Endothelial cell of umbilical vein (primary cell): ENCODE measurements around the gene INPP4B. TPM values are rescaled to one million over a fixed set of nuclear protein-coding genes. Genes with fewer than 3 reads are reported as not detected.

Experiments used
- BruUV-seq: library from RNA; stranded (reverse); fragments of 400-500 nt; replicated peaks from 2 replicates; lab custom pipeline; 2021; lab: Mats Ljungman, UMichigan
- CTCF ChIA-PET: fragments of 300-600, 350-600 bp; sonication (Branson Sonifier 250); formaldehyde crosslinking; loops from one replicate; lab custom pipeline; 2021; ENCODE audit warnings: antibody characterized with exemption, inconsistent platforms; lab: Charles Lee
- POLR2A ChIA-PET: fragments of 300-600, 350-600 bp; sonication (Branson Sonifier 250); formaldehyde crosslinking; loops from one replicate; lab custom pipeline; 2021; ENCODE audit warnings: antibody characterized with exemption, inconsistent platforms; lab: Charles Lee
- DNase-seq: peaks from one replicate; pipeline ENCODE4 v3.0.0-alpha.2; 2011; ENCODE audit warnings: low read depth, low spot score
- FAIRE-seq: peaks from 2 replicates; lab custom pipeline; 2011; peaks lifted over from hg19 to GRCh38; lab: Jason Lieb, UNC
- H2AFZ ChIP-seq: 2 replicates; pipeline ENCODE4 v1.6.0; 2012; ENCODE audit warnings: low read depth, low read length, control low read depth, inconsistent platforms
- H3K27ac ChIP-seq: 2 replicates; pipeline ENCODE4 v1.5.1; 2011; ENCODE audit warnings: low read depth, mild to moderate bottlenecking, control low read depth, low read length, moderate library complexity; ENCODE audit not compliant: insufficient read depth
- H3K27me3 ChIP-seq, 2 experiments: 2 replicates each; pipeline versions ENCODE4 v1.6.0 to v1.6.1; 2011; ENCODE audit warnings: low read length in 2 of 2, mixed read lengths in 1 of 2; ENCODE audit not compliant: control insufficient read depth in 2 of 2, insufficient read depth in 2 of 2
- H3K36me3 ChIP-seq, 2 experiments: 2 replicates in 1 of 2; 3 replicates in 1 of 2; pipeline ENCODE4 v1.5.1; 2011; ENCODE audit warnings: low read length in 2 of 2, mild to moderate bottlenecking in 1 of 2, moderate library complexity in 1 of 2; ENCODE audit not compliant: control insufficient read depth in 2 of 2, insufficient read depth in 2 of 2; ENCODE audit errors: extremely low read depth in 1 of 2
- H3K4me1 ChIP-seq: 3 replicates; pipeline ENCODE4 v1.5.1; 2011; ENCODE audit warnings: mild to moderate bottlenecking, low read length; ENCODE audit not compliant: control insufficient read depth, insufficient read depth; ENCODE audit errors: extremely low read depth
- H3K4me2 ChIP-seq: 2 replicates; pipeline ENCODE4 v1.6.1; 2011; ENCODE audit warnings: low read length, control low read depth, mixed read lengths; ENCODE audit not compliant: insufficient read depth
- H3K4me3 ChIP-seq, 3 experiments: fragments of 200-600 bp in 1 of 3; sonication (generic), shearing (Covaris generic) in 1 of 3; replicated peaks in 1 of 3; 2 replicates each; pipeline ENCODE4 v1.5.1; 2011 to 2016; ENCODE audit warnings: control low read depth in 3 of 3, low read length in 3 of 3, mild to moderate bottlenecking in 2 of 3, inconsistent platforms in 1 of 3, low read depth in 1 of 3, moderate library complexity in 1 of 3; ENCODE audit not compliant: insufficient read depth in 1 of 3
- H3K79me2 ChIP-seq: 2 replicates; pipeline ENCODE4 v1.6.0; 2012; ENCODE audit warnings: low read length, inconsistent platforms; ENCODE audit not compliant: control insufficient read depth, insufficient read depth
- H3K9ac ChIP-seq: replicated peaks from 2 replicates; pipeline ENCODE3; 2011; ENCODE audit warnings: low read length, control low read depth; ENCODE audit not compliant: insufficient read depth; ENCODE audit errors: extremely low read depth
- H3K9me1 ChIP-seq: replicated peaks from 3 replicates; pipeline ENCODE4 v1.6.0; 2011; ENCODE audit warnings: mild to moderate bottlenecking, low read length; ENCODE audit not compliant: control insufficient read depth, insufficient read depth; ENCODE audit errors: extremely low read depth
- H3K9me3 ChIP-seq: replicated peaks from 2 replicates; pipeline ENCODE4 v1.5.1; 2012; ENCODE audit warnings: low read length, inconsistent platforms; ENCODE audit not compliant: control insufficient read depth, insufficient read depth
- H4K20me1 ChIP-seq: replicated peaks from 2 replicates; pipeline ENCODE3; 2011; ENCODE audit warnings: mild to moderate bottlenecking, low read length; ENCODE audit not compliant: control insufficient read depth, insufficient read depth; ENCODE audit errors: extremely low read depth
- EZH2 ChIP-seq: IDR thresholded peaks from 2 replicates; pipeline ENCODE4 v1.6.1; 2012; ENCODE audit warnings: borderline replicate concordance, low read depth, mild to moderate bottlenecking, moderate library complexity, low read length, inconsistent platforms; ENCODE audit not compliant: severe bottlenecking
- FOS ChIP-seq: IDR thresholded peaks from 2 replicates; pipeline ENCODE4 v1.6.1; 2011; ENCODE audit warnings: mild to moderate bottlenecking, low read length, moderate library complexity, borderline replicate concordance; ENCODE audit not compliant: insufficient read depth
- GATA2 ChIP-seq: IDR thresholded peaks from 2 replicates; pipeline ENCODE4 v1.7.0; 2011; ENCODE audit warnings: low read depth, mild to moderate bottlenecking, moderate library complexity, mixed read lengths, low read length; ENCODE audit not compliant: insufficient read length, insufficient read depth
- JUN ChIP-seq: IDR thresholded peaks from 2 replicates; pipeline ENCODE4 v1.6.1; 2011; ENCODE audit warnings: borderline replicate concordance, low read depth; ENCODE audit not compliant: insufficient read length, insufficient read depth
- MYC ChIP-seq: IDR thresholded peaks from one replicate; pipeline ENCODE4 v1.6.1; 2011; ENCODE audit warnings: mild to moderate bottlenecking, low read depth, low read length
- POLR2A ChIP-seq: IDR thresholded peaks from 2 replicates; pipeline ENCODE4 v1.6.1; 2012; ENCODE audit warnings: low read depth, mild to moderate bottlenecking, control low read depth, low read length
- POLR2AphosphoS5 ChIP-seq: IDR thresholded peaks from 2 replicates; pipeline ENCODE4 v1.6.1; 2012; ENCODE audit warnings: low read depth, mild to moderate bottlenecking, control low read depth, low read length, moderate library complexity; ENCODE audit not compliant: insufficient read depth
- dilution Hi-C: fragments of 300-500 bp; cut with MboI; formaldehyde crosslinking; loops from one replicate; pipeline ENCODE4 v1.15.0; 2019; ENCODE audit warnings: low sequenced_read_pairs; ENCODE audit not compliant: extremely low pct_ligation_motif_present
- intact Hi-C: fragments of 100-400 bp; cut with micrococcal nuclease; formaldehyde crosslinking; loops from one replicate; pipeline ENCODE4 v1.10.0; 2022
- polyA plus RNA-seq, 4 experiments: library from polyadenylated mRNA; depleted of rRNA in 3 of 4; stranded (reverse) in 3 of 4; unstranded in 1 of 4; fragments of >200 nt; gene quantifications; 2 replicates each; pipeline versions ENCODE4 v1.2.1 to v1.2.3, GENCODE V29; 2011 to 2012; ENCODE audit warnings: missing spikeins in 1 of 4
- total RNA-seq: library from RNA; stranded (reverse); gene quantifications from 2 replicates; pipeline ENCODE4 v1.2.3, GENCODE V29; 2021
- TF ChIP-seq, protein P1 (sequence below): IDR thresholded peaks from 2 replicates; pipeline ENCODE4 v1.6.1; 2011; ENCODE audit not compliant: insufficient read depth, insufficient read length
- TF ChIP-seq, protein P2 (sequence below), 2 donors: IDR thresholded peaks; 1 replicate in 1 of 2; 2 replicates in 1 of 2; pipeline ENCODE4 v1.5.1; 2011; ENCODE audit warnings: low read length in 2 of 2, mild to moderate bottlenecking in 2 of 2, moderate library complexity in 2 of 2, control low read depth in 1 of 2, inconsistent platforms in 1 of 2, low read depth in 1 of 2; ENCODE audit not compliant: insufficient read depth in 1 of 2; ENCODE audit errors: extremely low read depth in 1 of 2

INPP4B gene
- total and polyA plus RNA-seq, 2 donors (not counting 3 experiments of a cell fraction or from before 2014, with no cell fraction given) = 0.41 to 3.1 TPM

DNA sequence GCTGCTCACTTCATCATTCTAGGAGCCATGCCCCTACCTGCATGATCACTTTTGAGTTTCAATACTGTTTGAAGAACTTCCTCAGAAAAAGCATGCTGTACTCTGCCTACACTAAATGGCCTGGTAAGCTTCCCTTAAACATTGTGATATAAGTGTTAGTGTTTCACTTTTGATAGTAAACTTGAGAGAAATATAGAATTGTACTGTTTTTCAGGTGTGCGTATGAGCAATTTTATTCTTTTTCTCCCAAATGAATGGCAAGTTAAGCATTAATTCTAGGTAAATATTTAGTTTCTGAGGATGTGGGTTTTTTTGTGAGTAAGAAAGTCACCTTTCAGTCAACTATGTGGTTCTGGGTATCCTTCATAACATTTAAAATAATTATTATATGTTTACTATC lies 725.2 kb downstream of the INPP4B start:
- no peak overlapping the region for H3K4me2 ChIP-seq
- peak overlapping the region; percentile 100 for H3K27ac ChIP-seq
- no peaks in the 10 kb centered on the region for H4K20me1 ChIP-seq
- ChIA-PET CTCF (interaction anchor here (1.3 kb wide), 1 partner anchor 18 kb away, joined by 3 read pairs; no protein-coding TSS in a partner anchor), POLR2A (no interaction called here)
- H3K79me2 ChIP-seq = no peaks in the 10 kb centered on the region
- no peak overlapping the region for H3K4me3 ChIP-seq
- intact Hi-C loops = loop anchor here (10.0 kb wide), 2 partner anchors 206 to 524 kb away; no protein-coding TSS in a partner anchor
- no peaks in the 10 kb centered on the region for H3K9me1 ChIP-seq
- TF ChIP-seq GATA2 (no peak), MYC (no peak), EZH2 (no peak), POLR2A (no peak), POLR2AphosphoS5 (no peak), FOS (no peak), JUN (no peak)
- TF ChIP-seq, protein P1, sequence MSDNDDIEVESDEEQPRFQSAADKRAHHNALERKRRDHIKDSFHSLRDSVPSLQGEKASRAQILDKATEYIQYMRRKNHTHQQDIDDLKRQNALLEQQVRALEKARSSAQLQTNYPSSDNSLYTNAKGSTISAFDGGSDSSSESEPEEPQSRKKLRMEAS = no peak
- TF ChIP-seq, protein P2, sequence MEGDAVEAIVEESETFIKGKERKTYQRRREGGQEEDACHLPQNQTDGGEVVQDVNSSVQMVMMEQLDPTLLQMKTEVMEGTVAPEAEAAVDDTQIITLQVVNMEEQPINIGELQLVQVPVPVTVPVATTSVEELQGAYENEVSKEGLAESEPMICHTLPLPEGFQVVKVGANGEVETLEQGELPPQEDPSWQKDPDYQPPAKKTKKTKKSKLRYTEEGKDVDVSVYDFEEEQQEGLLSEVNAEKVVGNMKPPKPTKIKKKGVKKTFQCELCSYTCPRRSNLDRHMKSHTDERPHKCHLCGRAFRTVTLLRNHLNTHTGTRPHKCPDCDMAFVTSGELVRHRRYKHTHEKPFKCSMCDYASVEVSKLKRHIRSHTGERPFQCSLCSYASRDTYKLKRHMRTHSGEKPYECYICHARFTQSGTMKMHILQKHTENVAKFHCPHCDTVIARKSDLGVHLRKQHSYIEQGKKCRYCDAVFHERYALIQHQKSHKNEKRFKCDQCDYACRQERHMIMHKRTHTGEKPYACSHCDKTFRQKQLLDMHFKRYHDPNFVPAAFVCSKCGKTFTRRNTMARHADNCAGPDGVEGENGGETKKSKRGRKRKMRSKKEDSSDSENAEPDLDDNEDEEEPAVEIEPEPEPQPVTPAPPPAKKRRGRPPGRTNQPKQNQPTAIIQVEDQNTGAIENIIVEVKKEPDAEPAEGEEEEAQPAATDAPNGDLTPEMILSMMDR (IDR thresholded peaks at IDR 0.05; ENCODE audit: extremely low read depth in 1 of 2, insufficient read depth in 1 of 2, low read depth in 1 of 2, low read length in 2 of 2) = no peak
- H3K36me3 ChIP-seq = no peaks in the 10 kb centered on the region
- H2AFZ ChIP-seq = no peak overlapping the region
- H3K9me3 ChIP-seq = no peaks in the 10 kb centered on the region
- H3K27me3 ChIP-seq = no peaks in the 10 kb centered on the region
- H3K4me1 ChIP-seq = peaks cover 27% of the 10 kb centered on the region
- FAIRE-seq (no peak), DNase-seq (no peak)
- BruUV-seq = no TSS peak
- dilution Hi-C loops = no loop called here
- no peak overlapping the region for H3K9ac ChIP-seq
